Endodermal cell (in vitro differentiated cells): ENCODE measurements around the gene PCDHGB6. TPM values are rescaled to one million over a fixed set of nuclear protein-coding genes. Genes with fewer than 3 reads are reported as not detected.
"Not testable (repeated sequence)": the region's sequence is repeated elsewhere in the genome, so short reads cannot be mapped to it uniquely, and the experiment has no call there.

Experiments used
- DNase-seq: peaks from one replicate; pipeline ENCODE4 v3.0.0-alpha.2; 2017
- H3K27ac ChIP-seq: 2 replicates; pipeline ENCODE4 v1.5.1; 2013; ENCODE audit warnings: mild to moderate bottlenecking, low read depth, low read length, moderate library complexity
- H3K27me3 ChIP-seq: 2 replicates; pipeline ENCODE4 v1.6.1; 2013; ENCODE audit warnings: mild to moderate bottlenecking, low read length, moderate library complexity; ENCODE audit not compliant: insufficient read depth, control insufficient read depth, poor library complexity, severe bottlenecking
- H3K36me3 ChIP-seq: 2 replicates; pipeline ENCODE4 v1.7.0; 2013; ENCODE audit warnings: mild to moderate bottlenecking, low read length, moderate library complexity; ENCODE audit not compliant: control insufficient read depth, insufficient read depth
- H3K4me1 ChIP-seq: one replicate; pipeline ENCODE4 v1.7.0; 2013; ENCODE audit warnings: low read length; ENCODE audit not compliant: control insufficient read depth, insufficient read depth
- H3K4me3 ChIP-seq: 2 replicates; pipeline ENCODE4 v1.5.1; 2013; ENCODE audit warnings: mild to moderate bottlenecking, low read length, moderate library complexity
- H3K9ac ChIP-seq: 2 replicates; pipeline ENCODE4 v1.6.1; 2013; ENCODE audit warnings: mild to moderate bottlenecking, low read length, moderate library complexity; ENCODE audit not compliant: poor library complexity, severe bottlenecking; ENCODE audit errors: extremely low read depth
- H3K9me3 ChIP-seq: 2 replicates; pipeline ENCODE4 v1.6.1; 2013; ENCODE audit warnings: mild to moderate bottlenecking, low read length, moderate library complexity; ENCODE audit not compliant: control insufficient read depth
- H3K27ac Mint-ChIP-seq: 2 replicates; pipeline ENCODE4 v1.8.0; 2020; ENCODE audit warnings: mixed read lengths
- H3K27me3 Mint-ChIP-seq: 2 replicates; pipeline ENCODE4 v1.8.0; 2021; ENCODE audit warnings: mild to moderate bottlenecking, mixed read lengths; ENCODE audit not compliant: insufficient read depth
- H3K36me3 Mint-ChIP-seq: 2 replicates; pipeline ENCODE4 v1.8.0; 2020; ENCODE audit warnings: low read depth, mixed read lengths
- H3K4me1 Mint-ChIP-seq: 2 replicates; pipeline ENCODE4 v1.8.0; 2020; ENCODE audit warnings: mixed read lengths
- H3K4me3 Mint-ChIP-seq: 2 replicates; pipeline ENCODE4 v1.8.0; 2020; ENCODE audit warnings: mild to moderate bottlenecking, moderate library complexity, mixed read lengths
- H3K9me3 Mint-ChIP-seq: 2 replicates; pipeline ENCODE4 v1.8.0; 2020; ENCODE audit warnings: mild to moderate bottlenecking, mixed read lengths
- WGBS, 2 experiments: methylation state at CpG; one replicate each; pipeline versions ENCODE4 v1.1.5 to v1.1.7; 2013; ENCODE audit warnings: missing lambda C conversion rate in 2 of 2, mixed read lengths in 1 of 2; ENCODE audit not compliant: insufficient coverage in 1 of 2, insufficient read length in 1 of 2; 5-methylcytosine and 5-hydroxymethylcytosine counted together
- total RNA-seq, 2 donors: library from RNA; stranded (reverse); fragmentation: NEBNext Ultra II Directional in 1 of 2; extraction: Animal tissue kit (Norgen Biotek cat#: 25700) in 1 of 2; gene quantifications; 2 replicates in 1 of 2; 3 replicates in 1 of 2; pipeline ENCODE4 v1.2.1, GENCODE V29; 2021
- TF ChIP-seq, protein P1 (sequence below): fragments of 200-600 bp; sonication (generic); conservative IDR thresholded peaks from 2 replicates; pipeline ENCODE4 v1.5.0; 2021; ENCODE audit warnings: antibody characterized with exemption, mild to moderate bottlenecking

PCDHGB6 gene
- total RNA-seq, 2 donors from 2014 or later, result 8.3 to 10.8 TPM

DNA sequence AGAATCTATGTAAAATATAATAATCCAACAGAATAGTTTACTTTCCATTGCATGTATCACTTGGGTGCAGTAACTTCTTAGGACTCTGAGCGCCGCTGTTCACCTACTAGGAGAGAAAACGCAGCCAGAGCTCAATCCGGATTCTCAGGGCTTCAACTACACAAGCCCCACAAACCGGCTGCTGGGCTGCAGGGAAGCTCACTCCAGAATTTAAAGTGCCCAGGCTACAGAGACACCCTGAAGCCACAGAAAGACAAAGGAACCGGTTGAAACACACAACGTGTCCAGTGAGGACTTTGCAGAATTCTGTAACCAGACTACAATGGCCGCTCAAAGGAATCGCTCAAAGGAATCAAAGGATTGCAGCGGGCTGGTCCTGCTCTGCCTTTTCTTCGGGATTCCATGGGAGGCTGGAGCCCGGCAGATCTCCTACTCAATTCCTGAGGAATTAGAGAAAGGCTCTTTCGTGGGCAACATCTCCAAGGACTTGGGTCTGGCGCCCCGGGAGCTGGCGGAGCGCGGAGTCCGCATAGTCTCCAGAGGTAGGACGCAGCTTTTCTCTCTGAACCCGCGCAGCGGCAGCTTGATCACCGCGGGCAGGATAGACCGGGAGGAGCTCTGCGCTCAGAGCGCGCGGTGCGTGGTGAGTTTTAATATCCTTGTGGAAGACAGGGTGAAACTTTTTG is 5.2 kb downstream of the PCDHGB6 start, which contains the start of gene PCDHGA10:
Gene PCDHGA10, plus strand, starts transcription at position 134 of the 686 bp plus-strand sequence. Its CDS starts 189 bp downstream, at position 323.
- peak within 1 kb of the TSS; percentile 80 for H3K4me3 Mint-ChIP-seq
- H3K27me3 Mint-ChIP-seq, result peaks cover 26% of the 10 kb centered on the region
- peaks cover 29% of the 10 kb centered on the region for H3K9me3 ChIP-seq
- WGBS, 2 experiments, result 51 to 57% methylated on average over 17 to 31 of the region's 31 CpGs
- H3K4me3 ChIP-seq, result peak within 1 kb of the TSS; percentile 75
- H3K4me1 ChIP-seq, result no peaks in the 10 kb centered on the region
- H3K27ac Mint-ChIP-seq, result peak within 1 kb of the TSS; percentile 92
- peaks cover 30% of the 10 kb centered on the region for H3K36me3 Mint-ChIP-seq
- no peaks in the 10 kb centered on the region for H3K36me3 ChIP-seq
- TF ChIP-seq, protein P1, sequence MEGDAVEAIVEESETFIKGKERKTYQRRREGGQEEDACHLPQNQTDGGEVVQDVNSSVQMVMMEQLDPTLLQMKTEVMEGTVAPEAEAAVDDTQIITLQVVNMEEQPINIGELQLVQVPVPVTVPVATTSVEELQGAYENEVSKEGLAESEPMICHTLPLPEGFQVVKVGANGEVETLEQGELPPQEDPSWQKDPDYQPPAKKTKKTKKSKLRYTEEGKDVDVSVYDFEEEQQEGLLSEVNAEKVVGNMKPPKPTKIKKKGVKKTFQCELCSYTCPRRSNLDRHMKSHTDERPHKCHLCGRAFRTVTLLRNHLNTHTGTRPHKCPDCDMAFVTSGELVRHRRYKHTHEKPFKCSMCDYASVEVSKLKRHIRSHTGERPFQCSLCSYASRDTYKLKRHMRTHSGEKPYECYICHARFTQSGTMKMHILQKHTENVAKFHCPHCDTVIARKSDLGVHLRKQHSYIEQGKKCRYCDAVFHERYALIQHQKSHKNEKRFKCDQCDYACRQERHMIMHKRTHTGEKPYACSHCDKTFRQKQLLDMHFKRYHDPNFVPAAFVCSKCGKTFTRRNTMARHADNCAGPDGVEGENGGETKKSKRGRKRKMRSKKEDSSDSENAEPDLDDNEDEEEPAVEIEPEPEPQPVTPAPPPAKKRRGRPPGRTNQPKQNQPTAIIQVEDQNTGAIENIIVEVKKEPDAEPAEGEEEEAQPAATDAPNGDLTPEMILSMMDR, result peak; percentile 89
- H3K27ac ChIP-seq, result no peak within 1 kb of the TSS
- H3K9ac ChIP-seq, result peak within 1 kb of the TSS; percentile 50
- H3K27me3 ChIP-seq, result no peaks in the 10 kb centered on the region
- DNase-seq, result peak; percentile 85
- H3K9me3 Mint-ChIP-seq, result peaks cover 30% of the 10 kb centered on the region
- H3K4me1 Mint-ChIP-seq, result peaks cover 3% of the 10 kb centered on the region

DNA sequence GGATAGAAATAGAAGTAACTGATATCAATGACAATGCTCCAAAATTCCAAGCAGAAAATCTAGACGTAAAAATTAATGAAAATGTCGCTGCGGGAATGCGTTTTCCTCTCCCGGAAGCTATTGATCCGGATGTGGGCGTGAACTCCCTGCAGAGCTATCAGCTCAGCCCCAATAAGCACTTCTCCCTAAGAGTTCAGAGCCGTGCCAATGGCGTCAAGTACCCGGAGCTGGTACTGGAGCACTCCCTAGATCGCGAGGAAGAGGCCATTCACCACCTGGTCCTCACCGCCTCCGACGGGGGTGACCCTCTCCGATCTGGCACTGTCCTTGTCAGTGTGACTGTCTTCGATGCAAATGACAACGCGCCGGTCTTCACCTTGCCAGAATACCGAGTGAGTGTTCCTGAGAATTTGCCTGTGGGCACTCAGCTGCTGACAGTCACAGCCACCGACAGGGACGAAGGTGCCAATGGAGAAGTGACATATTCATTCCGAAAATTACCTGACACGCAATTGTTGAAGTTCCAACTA is 5.8 kb downstream of the PCDHGB6 start:
- Mint-ChIP-seq H3K27me3 (peaks cover 27% of the 10 kb centered on the region), H3K27ac (peak overlapping the region; percentile 92)
- WGBS, 2 experiments, result 66 to 71% methylated on average over 21 to 24 of the region's 25 CpGs

DNA sequence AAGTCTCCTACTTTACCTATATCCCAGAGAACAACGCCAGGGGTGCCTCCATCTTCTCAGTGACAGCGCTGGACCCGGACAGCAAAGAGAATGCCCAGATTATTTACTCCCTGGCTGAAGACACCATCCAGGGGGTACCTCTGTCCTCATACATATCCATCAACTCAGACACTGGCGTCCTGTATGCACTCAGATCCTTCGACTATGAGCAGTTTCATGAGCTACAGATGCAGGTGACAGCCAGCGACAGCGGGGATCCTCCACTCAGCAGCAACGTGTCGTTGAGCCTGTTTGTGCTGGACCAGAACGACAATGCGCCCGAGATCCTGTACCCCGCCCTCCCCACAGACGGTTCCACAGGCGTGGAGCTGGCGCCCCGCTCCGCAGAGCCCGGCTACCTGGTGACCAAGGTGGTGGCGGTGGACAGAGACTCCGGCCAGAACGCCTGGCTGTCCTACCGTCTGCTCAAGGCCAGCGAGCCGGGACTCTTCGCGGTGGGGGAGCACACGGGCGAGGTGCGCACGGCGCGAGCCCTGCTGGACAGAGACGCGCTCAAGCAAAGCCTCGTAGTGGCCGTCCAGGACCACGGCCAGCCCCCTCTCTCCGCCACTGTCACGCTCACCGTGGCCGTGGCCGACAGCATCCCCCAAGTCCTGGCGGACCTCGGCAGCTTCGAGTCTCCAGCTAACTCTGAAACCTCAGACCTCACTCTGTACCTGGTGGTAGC is 6.9 kb downstream of the PCDHGB6 start:
- H3K4me1 ChIP-seq, H3K4me3 Mint-ChIP-seq, H3K4me3 ChIP-seq, H3K27ac Mint-ChIP-seq, DNase-seq, H3K27me3 ChIP-seq, H3K4me1 Mint-ChIP-seq, H3K9ac ChIP-seq, H3K27ac ChIP-seq, H3K36me3 ChIP-seq: not testable (repeated sequence)
- H3K9me3 ChIP-seq, result peaks cover 31% of the 10 kb centered on the region
- peaks cover 35% of the 10 kb centered on the region for H3K9me3 Mint-ChIP-seq
- peaks cover 30% of the 10 kb centered on the region for H3K36me3 Mint-ChIP-seq
- 94 to 100% methylated on average over 15 to 46 of the region's 46 CpGs for WGBS, 2 experiments
- H3K27me3 Mint-ChIP-seq, result peaks cover 26% of the 10 kb centered on the region

More for the DNA sequence above, 5.8 kb downstream of the PCDHGB6 start:
- Mint-ChIP-seq H3K4me3 (peak overlapping the region; percentile 80), H3K4me1 (peaks cover 3% of the 10 kb centered on the region), H3K9me3 (peaks cover 33% of the 10 kb centered on the region), H3K36me3 (peaks cover 32% of the 10 kb centered on the region)
- Histone ChIP-seq H3K9ac (peak overlapping the region; percentile 50), H3K36me3 (no peaks in the 10 kb centered on the region), H3K9me3 (peaks cover 33% of the 10 kb centered on the region), H3K4me3 (peak overlapping the region; percentile 75), H3K4me1 (no peaks in the 10 kb centered on the region), H3K27me3 (no peaks in the 10 kb centered on the region), H3K27ac (no peak overlapping the region)
- DNase-seq, result no peak
- TF ChIP-seq, protein P1, result no peak

DNA sequence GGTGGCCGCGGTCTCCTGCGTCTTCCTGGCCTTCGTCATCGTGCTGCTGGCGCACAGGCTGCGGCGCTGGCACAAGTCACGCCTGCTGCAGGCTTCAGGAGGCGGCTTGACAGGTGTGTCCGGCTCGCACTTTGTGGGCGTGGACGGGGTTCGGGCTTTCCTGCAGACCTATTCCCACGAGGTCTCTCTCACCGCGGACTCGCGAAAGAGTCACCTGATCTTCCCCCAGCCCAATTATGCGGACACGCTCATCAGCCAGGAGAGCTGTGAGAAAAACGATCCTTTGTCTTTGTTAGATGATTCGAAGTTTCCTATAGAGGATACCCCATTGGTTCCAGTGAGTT is 7.4 kb downstream of the PCDHGB6 start:
- not testable (repeated sequence) for H3K36me3 ChIP-seq, H3K4me1 ChIP-seq, DNase-seq, H3K27me3 ChIP-seq, H3K27ac ChIP-seq, H3K9ac ChIP-seq, H3K4me3 ChIP-seq, H3K27ac Mint-ChIP-seq, H3K4me3 Mint-ChIP-seq, H3K4me1 Mint-ChIP-seq
- peaks cover 37% of the 10 kb centered on the region for H3K9me3 Mint-ChIP-seq
- peaks cover 32% of the 10 kb centered on the region for H3K36me3 Mint-ChIP-seq
- peaks cover 32% of the 10 kb centered on the region for H3K9me3 ChIP-seq
- H3K27me3 Mint-ChIP-seq, result peaks cover 27% of the 10 kb centered on the region
- WGBS, 2 experiments, result 94 to 95% methylated on average over 18 to 24 of the region's 24 CpGs
